Esophagus squamous epithelium (tissue), 4 donors: ENCODE measurements around the gene SAMD11.
"Not testable (repeated sequence)": the region's sequence is repeated elsewhere in the genome, so short reads cannot be mapped to it uniquely, and the experiment has no call there.

Source experiments
- CTCF ChIP-seq, 6 experiments: fragments of 450-650 bp in 4 of 6; fragments of 200-600 bp in 2 of 6; sonication (generic) in 2 of 6; IDR thresholded peaks; one replicate each; pipeline ENCODE4 v1.5.1; 2016 to 2019; ENCODE audit warnings: antibody characterized with exemption in 6 of 6, mild to moderate bottlenecking in 4 of 6, moderate library complexity in 4 of 6
- POLR2A ChIP-seq, 4 donors: fragments of 450-650 bp; IDR thresholded peaks; one replicate each; pipeline ENCODE4 v1.6.1; 2017; ENCODE audit warnings: antibody characterized with exemption in 4 of 4, mild to moderate bottlenecking in 4 of 4, moderate library complexity in 3 of 4

DNA sequence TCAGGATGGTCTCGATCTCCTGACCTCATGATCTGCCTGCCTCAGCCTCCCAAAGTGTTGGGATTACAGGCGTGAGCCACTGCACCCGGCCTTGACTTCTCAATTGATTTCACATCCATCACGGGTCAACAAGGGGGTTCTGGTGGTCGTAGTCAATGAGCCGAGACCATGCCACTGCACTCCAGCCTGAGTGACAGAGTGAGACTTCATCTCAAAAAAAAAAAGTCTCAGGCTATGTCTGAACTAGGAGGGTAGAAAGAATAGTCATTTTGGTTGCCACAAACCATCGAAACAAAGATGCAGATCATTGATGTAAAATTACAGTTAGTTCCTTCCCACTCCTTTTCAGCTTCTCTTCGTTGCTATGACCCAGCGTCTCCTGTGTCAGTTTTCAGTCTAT is 33.5 kb upstream of the SAMD11 start:
- TF ChIP-seq CTCF, POLR2A (IDR thresholded peaks at IDR 0.05): not testable (repeated sequence)
